Measurements from ENCODE around the gene AOAH.

AOAH gene

GRCh38 chr7:36626111-36626510 is 98.2 kb downstream of the AOAH start:
- DNase-seq, result no peak

GRCh38 chr7:36625247-36625646 is 99.0 kb downstream of the AOAH start:
- DNase-seq, result no peak

- no peak for DNase-seq
Measured at GRCh38 chr7:36623247-36623646, 101.0 kb downstream of the AOAH start.

- no peak for DNase-seq
Measured at GRCh38 chr7:36621396-36621795, 102.9 kb downstream of the AOAH start.

- DNase-seq, result no peak
Measured at GRCh38 chr7:36620166-36620708, 104.1 kb downstream of the AOAH start.

GRCh38 chr7:36617408-36617807 is 106.9 kb downstream of the AOAH start:
- DNase-seq, result no peak

- DNase-seq, result no peak
Measured at GRCh38 chr7:36615852-36616540, 108.3 kb downstream of the AOAH start.

- no peak for DNase-seq
Measured at GRCh38 chr7:36614959-36615358, 109.3 kb downstream of the AOAH start.

- DNase-seq, result no peak
Measured at GRCh38 chr7:36613031-36613614, 111.2 kb downstream of the AOAH start.

- DNase-seq, result no peak
Measured at GRCh38 chr7:36611703-36612102, 112.6 kb downstream of the AOAH start.

- peak; percentile 91 for DNase-seq
Measured at GRCh38 chr7:36607721-36608095, 116.6 kb downstream of the AOAH start.

GRCh38 chr7:36606976-36607720 is 117.1 kb downstream of the AOAH start:
- no peak for DNase-seq

GRCh38 chr7:36606153-36606975 is 117.9 kb downstream of the AOAH start:
- DNase-seq, result no peak

GRCh38 chr7:36605261-36606051 is 118.8 kb downstream of the AOAH start:
- no peak for DNase-seq

- DNase-seq, result no peak
Measured at GRCh38 chr7:36604806-36605205, 119.5 kb downstream of the AOAH start.

- DNase-seq, result no peak
Measured at GRCh38 chr7:36602934-36603887, 121.1 kb downstream of the AOAH start.

- no peak for DNase-seq
Measured at GRCh38 chr7:36602511-36602910, 121.8 kb downstream of the AOAH start.

- DNase-seq, result no peak
Measured at GRCh38 chr7:36601601-36602000, 122.7 kb downstream of the AOAH start.

- no peak for DNase-seq
Measured at GRCh38 chr7:36600869-36601530, 123.3 kb downstream of the AOAH start.

GRCh38 chr7:36600314-36600682 is 124.0 kb downstream of the AOAH start:
- peak; percentile 80 for DNase-seq

Measured in NCI-H510A treated with DMSO at 0.1 percent for 48 hours (cell line).